CD4-positive, alpha-beta T cell treated with Interleukin-10 for 1 hour (primary cell): ENCODE measurements around the gene MIEF1.
A peak's percentile ranks its signal among the peaks of the same experiment; 100 is the strongest.

Source experiments
- DNase-seq: peaks from one replicate; pipeline ENCODE4 v3.0.0-alpha.2; 2020

The MIEF1 gene

DNA sequence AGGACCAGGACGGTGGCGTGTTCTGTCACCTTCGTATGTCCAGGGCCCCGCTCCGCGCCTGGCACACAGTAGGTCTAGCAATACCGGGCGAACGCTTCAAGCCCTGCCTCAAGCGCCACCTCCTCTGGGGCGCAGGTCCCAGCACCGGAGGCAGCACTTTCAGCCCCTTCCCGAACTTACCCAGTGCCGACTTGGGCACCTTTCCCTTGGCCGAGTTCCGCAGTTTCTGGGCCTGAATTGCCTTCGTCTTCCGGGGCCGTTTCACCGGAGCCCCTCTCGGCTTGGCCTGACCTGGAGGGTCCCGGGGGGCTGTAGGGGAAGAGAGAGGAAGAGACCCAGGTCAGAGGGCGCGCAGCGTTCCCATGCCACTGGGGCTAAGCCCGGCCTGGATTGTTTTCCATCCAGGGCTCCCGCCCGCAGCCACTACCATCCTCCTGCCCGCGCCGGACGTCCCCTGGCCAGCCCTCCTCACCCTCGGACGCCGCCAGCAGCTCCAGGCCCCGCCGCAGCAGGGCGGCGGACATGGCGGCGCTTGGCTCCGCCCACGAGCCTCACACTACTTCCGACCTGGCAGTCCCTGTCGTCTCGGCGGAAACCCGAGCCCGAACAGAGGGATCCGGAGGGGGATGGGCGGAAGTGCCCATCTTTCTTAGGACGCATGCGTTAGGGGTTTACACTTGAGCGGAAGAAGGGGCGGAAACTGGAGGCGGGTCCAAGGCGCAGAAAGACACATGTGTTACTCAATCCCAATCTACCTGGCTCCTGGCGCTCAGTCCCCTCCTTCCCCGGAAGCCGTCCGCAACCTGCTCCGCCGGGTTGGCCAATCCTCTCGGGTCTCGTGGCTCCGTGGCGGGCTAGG lies 30.4 kb downstream of the MIEF1 start, which contains the start of gene RPS19BP1:
Gene RPS19BP1, minus strand, starts transcription at position 534 of the 859 bp plus-strand sequence. Its CDS starts 10 bp downstream, at position 524.
- DNase-seq: peak; percentile 100

DNA sequence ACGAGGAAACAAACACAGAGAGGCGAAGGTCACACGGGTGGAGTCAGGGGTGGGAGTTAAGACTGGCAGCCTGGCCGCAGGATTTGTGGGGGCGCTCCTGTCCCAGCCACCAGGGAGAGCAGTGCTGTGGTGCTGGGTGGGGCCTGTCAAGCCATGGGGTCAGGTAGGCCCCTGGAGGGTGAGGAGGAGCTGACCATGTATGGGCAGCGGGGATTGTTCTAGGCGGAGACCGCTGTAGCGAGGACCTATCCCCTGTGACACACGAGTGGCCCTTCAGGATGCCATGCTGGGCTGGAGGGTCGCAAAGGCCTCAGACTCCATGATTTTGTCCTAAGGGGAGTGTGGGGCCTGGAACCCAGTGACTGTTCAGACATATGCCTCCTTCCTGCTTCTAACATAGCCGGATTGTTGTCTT lies 32.0 kb downstream of the MIEF1 start:
- DNase-seq: no peak

DNA sequence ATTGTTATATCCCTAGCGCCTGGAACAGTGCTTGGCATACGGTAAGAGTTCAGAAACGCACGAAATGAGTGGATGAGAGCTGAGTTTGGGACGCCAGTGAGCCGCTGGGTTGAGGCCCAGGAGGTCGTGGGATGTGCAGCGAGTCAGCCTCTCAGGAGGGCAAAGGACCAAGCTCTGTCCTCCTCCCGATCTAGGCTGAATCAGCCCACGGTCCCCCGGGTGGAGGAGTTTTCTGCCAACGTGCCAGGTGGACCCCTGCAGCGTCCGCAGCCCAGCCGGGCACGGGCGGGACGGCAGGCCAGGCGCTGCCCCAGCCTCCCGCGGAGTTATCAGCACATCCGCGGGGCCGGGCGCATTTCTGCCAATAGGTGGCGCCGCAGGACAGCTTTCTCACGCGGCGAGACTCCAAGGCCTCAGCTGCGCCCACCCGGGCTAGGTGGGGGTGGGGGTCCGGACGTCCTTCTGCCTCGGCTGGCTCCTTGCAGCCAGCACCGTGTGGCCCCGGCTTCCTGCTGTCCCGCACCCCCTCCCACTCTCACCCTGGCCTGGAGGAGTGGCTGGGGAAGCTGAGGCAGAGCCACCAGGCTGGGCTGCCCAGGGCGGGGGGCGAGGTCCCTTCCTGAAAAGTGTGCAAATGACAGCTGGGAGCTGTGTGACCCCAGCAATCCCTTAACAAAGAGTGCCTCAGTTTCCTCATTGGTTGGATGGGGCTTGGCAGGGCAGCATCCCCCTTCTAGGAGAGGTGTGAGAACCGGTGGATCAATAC lies 32.7 kb downstream of the MIEF1 start:
- DNase-seq: peak; percentile 81

DNA sequence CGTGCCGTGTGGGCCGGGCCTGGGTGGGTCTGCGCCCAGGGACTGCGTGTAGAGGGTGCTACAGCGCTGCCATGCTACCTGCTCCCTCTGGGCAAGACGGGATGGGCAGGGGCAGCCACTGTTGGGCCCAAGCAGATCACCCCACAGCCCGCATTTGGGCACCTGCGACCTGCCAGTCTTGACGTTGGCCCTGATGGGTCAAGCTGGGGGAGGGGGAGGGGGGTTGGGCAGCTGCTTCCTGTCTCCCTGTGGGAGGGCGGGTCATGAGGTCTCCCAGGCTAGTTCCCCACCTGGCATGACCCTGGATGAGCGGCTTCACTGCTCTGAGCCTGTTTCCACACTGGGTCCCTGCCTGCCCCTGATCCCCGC lies 33.3 kb downstream of the MIEF1 start:
- DNase-seq: no peak

DNA sequence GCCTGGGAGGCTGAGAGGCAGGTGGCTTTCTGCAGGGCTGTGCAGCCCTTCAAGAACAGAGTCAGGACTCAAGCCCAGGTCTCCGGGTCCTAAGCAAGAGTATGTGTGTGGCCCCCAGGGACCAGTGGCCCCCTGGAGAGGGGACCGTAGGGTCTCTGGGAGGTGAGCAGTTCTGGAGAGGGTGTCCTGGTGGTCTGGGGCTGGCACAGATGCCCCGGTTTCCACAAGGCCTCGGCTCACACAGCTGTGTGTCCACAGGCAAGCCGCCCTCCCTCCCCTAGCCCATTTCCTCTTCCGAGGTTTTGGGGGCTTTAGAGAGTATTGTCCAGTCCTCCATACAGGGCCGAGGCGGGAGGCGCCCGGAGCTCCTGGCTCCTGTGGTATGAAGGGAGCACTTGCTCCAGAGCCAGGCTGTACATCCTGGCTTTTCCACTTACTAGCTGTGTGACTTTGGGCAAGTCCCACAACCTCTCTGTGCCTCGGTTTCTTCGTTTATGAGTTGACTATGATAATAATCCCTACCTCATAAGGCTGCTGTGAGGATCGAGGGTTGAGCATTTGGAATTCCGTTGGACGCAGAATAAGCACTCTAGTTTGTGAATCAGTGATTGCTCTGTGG lies 33.9 kb downstream of the MIEF1 start:
- DNase-seq: no peak

DNA sequence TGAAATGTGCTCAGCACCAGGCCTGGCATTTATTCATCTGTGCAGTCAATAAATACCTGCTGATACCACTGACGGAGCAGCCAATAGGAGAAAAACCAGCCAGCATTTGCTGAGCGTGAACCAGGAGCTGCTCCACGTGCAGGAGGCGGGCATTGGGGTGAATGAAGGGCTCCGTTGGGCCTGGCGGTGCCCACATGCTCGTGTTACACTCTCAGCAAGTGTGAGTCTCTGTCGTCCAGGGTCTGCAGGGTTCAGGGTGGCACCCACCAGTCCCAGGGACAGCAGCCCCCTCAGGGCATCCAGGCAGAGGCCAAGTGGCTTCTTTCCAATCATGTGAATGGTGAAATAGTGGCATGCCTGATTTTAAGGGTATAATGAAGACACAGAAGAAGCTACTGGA lies 34.6 kb downstream of the MIEF1 start:
- no peak for DNase-seq

DNA sequence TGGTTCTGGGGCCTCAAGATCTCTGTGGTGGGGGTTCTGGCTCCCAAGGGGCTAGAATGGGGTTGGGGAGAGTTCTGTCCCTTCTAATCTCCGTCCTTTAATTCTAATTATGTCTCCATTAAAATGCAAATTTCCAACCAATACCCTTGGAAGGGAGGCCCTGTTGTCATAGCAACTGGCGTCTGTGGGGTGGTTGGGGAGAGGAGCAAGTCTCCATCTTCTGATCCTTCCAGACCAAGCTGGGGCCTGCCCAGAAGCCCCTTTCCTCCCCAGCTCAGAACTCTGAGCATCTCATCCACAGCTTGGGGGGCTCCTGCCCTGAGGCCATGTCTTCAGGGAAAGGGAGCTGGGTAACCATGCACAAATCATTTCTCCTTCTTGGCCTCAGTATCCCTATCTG lies 35.9 kb downstream of the MIEF1 start:
- DNase-seq: no peak

DNA sequence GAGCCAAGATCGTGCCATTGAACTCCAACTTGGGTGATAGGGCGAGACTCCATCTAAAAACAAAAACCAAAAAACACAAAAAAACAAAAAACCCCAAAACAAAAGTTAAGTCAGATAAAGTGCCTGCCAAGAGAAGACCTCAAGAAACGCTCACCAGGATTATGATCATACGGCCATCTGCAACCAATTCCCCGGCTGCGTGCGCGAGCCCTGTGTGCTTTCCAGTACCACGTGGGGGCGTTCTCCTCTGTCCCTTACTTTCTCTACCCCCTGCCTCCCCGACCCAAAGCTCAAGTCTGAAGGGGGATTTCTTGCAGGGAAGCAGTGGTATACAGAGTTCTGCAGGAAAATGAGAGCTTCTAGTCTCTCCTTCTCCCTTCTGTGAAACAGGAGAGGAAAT lies 41.0 kb downstream of the MIEF1 start:
- no peak for DNase-seq

DNA sequence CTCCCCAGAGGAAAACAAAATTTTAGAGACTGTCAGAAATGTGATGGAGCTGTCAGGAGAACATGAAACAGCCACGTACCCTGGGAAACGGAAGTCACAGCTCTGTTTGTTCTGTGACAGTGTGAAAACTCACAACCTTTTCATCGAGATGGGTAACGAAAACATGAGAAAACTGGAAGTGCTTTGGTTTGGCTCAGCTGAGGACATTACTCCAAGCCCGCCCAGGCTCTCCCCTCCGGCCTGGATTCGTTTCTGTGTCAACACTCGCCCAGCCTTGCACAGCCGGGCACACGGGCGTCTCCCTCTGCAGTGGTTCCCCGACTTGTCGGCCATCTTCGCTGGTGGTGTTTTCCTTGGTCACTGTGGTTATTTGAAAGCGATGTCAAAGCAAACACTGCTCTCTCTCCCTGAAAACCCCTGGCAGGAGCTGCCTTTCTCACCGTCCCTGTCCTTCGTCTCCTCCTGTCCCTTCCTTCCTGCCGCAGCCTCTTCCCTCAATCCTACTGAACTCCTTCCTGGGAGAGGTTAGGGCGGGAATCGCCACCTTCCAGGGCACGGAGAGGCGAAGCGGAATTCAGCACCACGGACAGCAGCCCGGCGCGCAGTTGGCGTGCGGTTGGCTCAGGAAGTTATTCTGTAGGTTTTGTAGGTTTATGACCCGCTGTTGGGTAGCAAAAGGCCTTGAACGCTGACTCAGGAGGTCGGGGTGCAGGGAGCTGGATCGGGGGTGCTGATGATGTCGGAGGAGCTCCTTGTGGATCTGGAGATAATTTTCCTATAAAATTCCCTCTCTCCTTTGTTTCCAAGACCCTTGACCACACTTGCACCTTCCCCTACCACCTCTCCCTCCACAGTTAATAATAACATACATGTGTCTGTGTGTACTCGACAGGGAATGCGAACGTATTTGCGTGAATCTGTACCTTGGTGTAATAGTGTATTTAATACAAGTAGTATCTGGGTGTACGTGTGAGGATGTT lies 43.6 kb downstream of the MIEF1 start:
- DNase-seq: peak; percentile 72

DNA sequence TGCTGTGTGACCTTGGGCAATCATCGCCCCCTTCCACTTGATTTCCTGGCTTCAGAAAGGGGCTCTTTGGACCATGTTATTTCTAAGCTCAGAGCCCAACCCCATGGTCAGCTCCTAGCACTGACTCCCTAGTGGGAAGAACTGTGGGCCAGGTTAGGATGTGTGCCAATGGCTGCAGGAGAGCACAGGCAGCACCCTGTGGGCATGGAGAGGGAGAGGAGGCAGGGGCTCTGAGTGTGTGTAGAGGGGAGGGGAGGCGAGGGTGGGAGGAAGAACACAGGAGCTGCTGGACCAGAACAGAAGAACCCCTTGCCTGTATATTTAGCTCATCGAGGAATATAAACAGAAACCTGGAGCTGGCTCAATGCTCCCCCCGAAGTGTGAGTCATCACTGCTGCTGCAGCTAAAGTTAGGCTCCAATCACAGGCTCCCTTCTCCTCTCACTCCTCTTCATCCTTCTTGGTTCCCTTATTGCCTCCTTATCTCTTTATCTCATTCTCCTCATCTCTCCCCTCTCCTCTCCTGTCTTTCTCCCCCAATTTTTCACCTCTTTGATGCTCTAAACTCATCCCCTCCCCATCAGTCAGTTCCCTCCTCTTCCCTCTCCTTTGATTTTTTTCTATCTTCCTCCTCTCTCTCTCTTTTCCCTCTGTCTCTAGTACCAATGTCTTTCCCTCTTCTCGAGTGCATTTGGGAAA lies 44.9 kb downstream of the MIEF1 start:
- no peak for DNase-seq

DNA sequence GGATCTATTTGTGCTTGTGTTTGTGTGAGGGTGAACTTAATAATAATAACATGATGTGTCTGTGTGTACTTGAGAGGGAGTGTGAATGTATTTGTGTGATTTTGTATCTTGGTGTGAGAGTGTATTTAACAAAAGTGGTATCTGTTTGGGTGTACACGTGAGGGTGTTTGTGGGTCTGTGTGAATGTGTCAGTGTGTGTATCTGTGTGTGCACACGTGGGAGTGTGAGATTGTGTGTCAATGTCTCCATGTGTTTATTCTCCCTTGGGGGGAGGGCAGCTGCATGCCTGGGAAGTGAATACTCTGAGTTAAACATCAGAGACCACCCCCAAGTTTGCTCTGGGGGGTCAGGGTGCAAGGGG lies 45.5 kb downstream of the MIEF1 start:
- DNase-seq: no peak

DNA sequence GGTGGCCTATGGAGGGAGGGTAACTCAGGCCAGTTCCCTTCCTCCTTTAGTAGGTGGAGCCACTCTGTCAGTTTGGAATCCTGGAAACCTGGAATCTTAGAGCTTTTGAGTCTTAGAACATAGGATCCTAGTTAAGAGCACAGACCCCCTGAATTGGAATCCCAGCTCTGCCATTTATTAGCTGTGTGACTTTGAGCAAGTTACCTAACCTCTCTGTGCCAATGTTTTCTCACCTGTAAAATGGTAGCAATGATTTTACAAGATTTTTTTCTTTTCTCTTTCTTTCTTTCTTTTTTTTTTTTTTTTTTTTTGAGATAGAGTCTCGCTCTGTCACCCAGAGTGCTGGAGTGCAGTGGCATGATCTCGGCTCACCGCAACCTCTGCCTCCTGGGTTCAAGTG lies 51.3 kb downstream of the MIEF1 start:
- no peak for DNase-seq

DNA sequence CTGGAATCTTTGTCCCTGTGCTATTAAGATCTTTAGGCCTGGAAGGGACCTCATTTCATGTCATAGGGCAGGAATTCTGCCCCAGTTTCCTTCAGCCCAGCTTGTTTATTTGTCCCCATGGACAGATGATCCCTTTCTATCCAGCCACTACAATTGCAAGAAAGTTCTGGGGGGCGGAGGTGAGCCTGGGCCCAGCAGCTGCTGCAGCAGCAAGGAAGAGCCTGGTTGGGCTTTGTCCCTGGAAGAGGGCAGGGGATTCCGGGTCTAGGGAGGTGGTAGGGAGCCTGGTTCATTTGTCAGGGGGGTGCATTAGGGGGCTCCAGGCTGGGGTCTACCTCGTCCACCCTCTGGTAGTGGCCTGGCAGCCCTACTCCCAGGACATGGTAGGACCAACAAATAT lies 52.1 kb downstream of the MIEF1 start:
- no peak for DNase-seq

DNA sequence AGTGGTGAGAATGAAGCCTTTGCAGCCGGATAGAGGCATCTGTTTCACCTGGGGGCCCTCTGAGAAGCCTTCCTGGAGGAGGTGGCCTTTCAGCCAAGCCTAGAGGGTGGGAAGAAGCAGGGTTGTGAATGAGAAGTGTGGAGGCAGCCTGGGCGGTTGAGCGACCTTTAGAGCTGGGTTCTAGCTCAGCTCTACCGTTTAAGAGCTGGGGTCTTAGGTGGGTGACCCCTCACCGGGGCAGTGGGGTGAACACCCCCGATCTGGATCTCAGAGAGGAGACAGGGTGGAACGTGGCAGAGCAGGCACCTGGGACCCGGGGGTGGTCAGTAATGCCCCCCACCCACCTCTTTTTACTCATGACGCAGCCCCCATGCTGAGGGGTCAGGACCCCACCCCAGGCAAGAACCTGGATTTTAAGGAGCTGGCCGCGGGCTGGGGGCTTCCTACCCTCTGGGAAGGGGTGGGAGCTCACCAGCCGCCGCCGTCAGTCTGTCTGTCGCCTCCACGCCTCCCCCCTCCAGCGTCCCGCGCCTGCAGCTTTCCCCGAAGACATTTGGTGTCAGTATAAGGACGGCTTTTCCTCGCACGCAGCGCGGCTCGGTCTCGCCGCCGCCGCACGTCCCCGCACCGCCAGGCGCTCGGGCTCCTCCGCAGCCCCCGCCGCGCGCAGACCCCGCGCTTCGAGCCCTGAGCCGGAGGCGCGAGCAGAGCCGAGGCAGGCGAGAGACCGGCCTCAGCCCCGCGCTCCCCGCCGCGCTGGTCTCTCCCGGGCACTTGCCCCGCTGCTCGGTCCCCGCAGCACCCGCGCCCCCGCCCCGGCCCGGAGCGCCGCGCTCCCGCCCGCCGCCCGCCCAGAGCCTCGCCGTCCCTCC lies 55.1 kb downstream of the MIEF1 start:
- DNase-seq: peak; percentile 51

DNA sequence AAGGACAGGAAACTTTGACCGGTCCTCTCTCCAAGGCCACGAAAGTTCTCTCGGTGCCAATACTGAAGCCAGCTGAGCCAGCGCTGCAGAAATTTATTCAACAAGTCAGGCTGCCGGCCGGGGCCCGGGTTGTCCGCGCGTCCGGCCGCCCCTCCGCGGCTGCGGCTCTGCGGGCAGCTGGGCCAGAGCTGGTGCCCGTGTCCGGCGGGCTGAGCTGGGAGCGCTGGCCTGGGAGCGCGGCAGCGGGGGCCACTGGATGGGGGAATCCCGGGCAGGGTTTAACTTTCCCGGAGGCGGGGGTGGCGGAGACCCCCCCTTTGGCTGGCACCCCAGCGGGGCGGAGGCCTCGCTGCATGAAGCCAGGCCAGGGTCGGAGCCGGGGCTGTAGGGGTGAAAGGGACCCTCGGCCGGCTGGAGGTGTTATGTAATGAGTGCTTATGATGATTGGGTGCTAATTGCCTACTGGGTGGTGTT lies 56.2 kb downstream of the MIEF1 start:
- no peak for DNase-seq

DNA sequence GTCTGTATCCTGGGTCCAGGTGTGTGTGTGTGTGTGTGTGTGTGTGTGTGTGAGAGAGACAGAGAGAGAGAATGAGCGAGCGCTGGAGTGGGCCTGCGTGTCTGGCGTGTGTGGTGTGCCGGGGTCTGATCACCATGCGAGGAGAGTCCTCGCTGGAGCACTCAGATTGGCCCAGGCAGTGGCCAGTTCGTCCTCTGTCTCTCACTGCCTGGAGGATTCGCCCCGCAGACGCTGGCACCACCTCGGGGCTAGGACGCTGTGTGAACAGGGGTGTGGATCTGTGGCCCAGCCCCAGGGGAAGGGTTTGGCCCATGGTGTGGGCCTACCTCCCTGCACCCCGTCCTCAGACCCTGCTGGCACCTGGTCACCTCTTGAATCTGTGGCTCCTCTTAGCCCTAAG lies 56.9 kb downstream of the MIEF1 start:
- DNase-seq: no peak

DNA sequence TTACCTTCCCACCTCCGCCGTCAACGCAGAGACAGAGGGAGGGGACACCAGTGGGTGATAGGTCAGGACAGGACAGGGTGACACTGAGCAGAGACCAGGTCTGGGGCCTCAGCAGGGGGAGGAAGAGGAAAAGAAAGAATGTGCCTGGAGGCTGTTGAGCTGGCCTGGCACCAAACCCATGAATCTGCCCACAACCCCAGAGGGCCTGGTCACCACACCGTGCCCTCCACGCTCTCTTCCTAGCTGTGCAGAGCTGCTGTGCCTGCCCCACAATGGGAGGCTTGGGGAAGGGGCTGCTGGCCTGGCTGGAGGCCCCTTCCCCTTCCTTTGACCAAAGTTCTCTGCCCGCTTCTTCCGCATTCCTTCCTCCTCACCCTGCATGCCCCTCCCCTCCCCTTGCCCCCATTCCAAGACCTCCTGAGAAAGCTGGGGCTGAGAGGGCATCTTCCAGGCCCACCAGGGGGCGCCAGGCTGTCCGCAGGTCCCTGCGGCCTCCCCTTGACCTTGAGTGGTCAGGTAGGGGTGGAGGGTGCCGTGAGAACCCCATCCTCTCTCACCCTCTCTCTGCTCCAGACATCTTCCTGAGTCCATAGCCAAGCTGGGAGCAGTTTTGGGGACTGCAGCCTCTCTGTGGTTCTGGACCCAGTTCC lies 57.5 kb downstream of the MIEF1 start:
- no peak for DNase-seq

DNA sequence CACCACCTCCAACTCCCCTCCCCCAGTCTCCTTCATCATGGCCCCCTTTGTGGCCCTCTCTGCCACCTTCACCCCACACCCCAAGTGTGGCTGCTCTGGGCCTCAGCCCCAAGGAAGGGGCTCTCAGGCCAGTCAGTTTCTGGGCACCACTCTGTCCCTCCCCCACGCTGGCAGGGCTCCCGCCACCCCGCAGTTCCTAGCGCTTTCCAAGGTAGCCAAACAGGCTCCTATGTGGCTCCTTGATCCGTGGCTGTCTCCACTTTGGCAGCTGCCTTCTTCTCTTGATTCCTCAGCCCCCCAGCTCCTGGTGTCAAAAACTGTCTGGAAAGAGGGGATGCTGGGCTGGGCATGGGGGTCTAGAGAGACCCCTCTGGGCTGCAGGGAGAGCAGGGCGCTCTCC lies 58.0 kb downstream of the MIEF1 start:
- DNase-seq: no peak

DNA sequence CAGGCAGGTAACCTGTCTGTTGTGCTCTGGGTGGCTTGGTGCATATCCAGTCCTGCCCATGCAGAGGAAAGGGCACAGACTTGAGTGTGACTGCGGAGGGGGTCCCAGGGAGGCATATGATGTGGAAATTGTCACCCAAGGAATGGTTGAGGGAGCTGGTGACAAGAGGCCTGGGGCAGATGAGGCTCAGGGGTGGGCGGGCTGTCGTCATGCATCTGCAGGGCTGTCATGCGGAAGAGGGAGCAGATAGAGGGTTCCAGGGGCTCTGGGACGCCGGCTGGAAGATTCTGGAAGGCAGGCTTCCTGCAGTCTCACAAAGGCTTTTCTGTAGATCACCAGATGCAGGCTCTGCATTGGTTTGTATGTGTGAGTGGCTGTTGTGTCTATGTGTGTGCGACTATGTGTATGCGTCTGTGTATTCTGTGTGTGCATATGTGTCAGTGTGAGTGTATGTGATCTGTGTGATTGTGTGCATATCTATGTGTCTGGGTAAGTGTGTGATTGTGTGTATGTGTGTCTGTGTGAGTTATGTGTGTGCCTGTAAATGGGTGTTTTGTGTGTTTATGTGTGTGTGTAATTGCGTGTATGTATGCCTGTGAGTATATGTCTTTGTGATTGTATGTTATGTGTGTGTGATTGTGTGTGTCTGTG lies 60.9 kb downstream of the MIEF1 start:
- DNase-seq: no peak
